HG03378 (cell line): ENCODE measurements around the gene MSH2.

Experiments used
- ATAC-seq: cut with Tn5 transposase; IDR thresholded peaks from one replicate; pipeline ENCODE4 v1.9.1; 2021; ENCODE audit warnings: mild to moderate bottlenecking, moderate library complexity; ENCODE audit not compliant: unreplicated experiment

Gene MSH2

GRCh38 chr2:47530105-47530760, 127.3 kb downstream of the MSH2 start:
- ATAC-seq: no peak

- no peak for ATAC-seq
These were observed 128.6 kb downstream of the MSH2 start for GRCh38 chr2:47531378-47532042.
